ENCODE measurements around the gene EXD3.

EXD3 gene

GRCh38 chr9:137301081-137301947 is 121.6 kb downstream of the EXD3 start:
- DNase-seq, result no peak

GRCh38 chr9:137300567-137301080 is 122.3 kb downstream of the EXD3 start:
- DNase-seq, result no peak

- no peak for DNase-seq
Observed at GRCh38 chr9:137299938-137300337, 123.0 kb downstream of the EXD3 start.

GRCh38 chr9:137299203-137299565 is 123.8 kb downstream of the EXD3 start:
- no peak for DNase-seq

- no peak for DNase-seq
Observed at GRCh38 chr9:137298401-137299202, 124.4 kb downstream of the EXD3 start.

GRCh38 chr9:137297966-137298365 is 125.0 kb downstream of the EXD3 start:
- DNase-seq, result no peak

GRCh38 chr9:137296670-137297664 is 126.0 kb downstream of the EXD3 start:
- no peak for DNase-seq

- DNase-seq, result no peak
Observed at GRCh38 chr9:137295849-137296669, 126.9 kb downstream of the EXD3 start.

GRCh38 chr9:137295238-137295811 is 127.6 kb downstream of the EXD3 start:
- no peak for DNase-seq

- no peak for DNase-seq
Observed at GRCh38 chr9:137294681-137295237, 128.2 kb downstream of the EXD3 start.

- no peak for DNase-seq
Observed at GRCh38 chr9:137294091-137294680, 128.8 kb downstream of the EXD3 start.

GRCh38 chr9:137293482-137294090 is 129.4 kb downstream of the EXD3 start:
- no peak for DNase-seq

GRCh38 chr9:137293094-137293481 is 129.9 kb downstream of the EXD3 start:
- DNase-seq, result no peak

- no peak for DNase-seq
Observed at GRCh38 chr9:137286975-137287383, 136.0 kb downstream of the EXD3 start.

GRCh38 chr9:137281345-137282116 is 141.4 kb downstream of the EXD3 start:
- DNase-seq, result no peak

GRCh38 chr9:137280474-137281344 is 142.3 kb downstream of the EXD3 start:
- no peak for DNase-seq

- no peak for DNase-seq
Observed at GRCh38 chr9:137279741-137280473, 143.1 kb downstream of the EXD3 start.
